MM.1S (cell line): ENCODE measurements around the gene IL1RAPL1.

ENCODE experiments used
- CTCF ChIP-seq: fragments of 300-600 bp; sonication (generic); IDR thresholded peaks from 2 replicates; pipeline ENCODE4 v1.5.1; 2016; ENCODE audit warnings: antibody characterized with exemption, low read length, mixed read lengths
- EZH2 ChIP-seq: fragments of 300-600 bp; sonication (generic); optimal IDR thresholded peaks from 2 replicates; pipeline ENCODE3; 2017; ENCODE audit warnings: low read depth, mild to moderate bottlenecking, antibody characterized with exemption, low read length, mixed read lengths

GRCh38 chrX:29233592-29234183, 646.4 kb downstream of the IL1RAPL1 start:
- TF ChIP-seq CTCF (no peak), EZH2 (no peak)
